H1 (cell line): ENCODE results near the gene VAPA. TPM values are rescaled to one million over a fixed set of nuclear protein-coding genes. Genes with fewer than 3 reads are reported as not detected.
A peak's percentile ranks its signal among the peaks of the same experiment; 100 is the strongest.

Experiments used
- CTCF ChIA-PET: fragments of 300-600 bp; sonication (Branson Sonifier 250); formaldehyde crosslinking; loops from one replicate; lab custom pipeline; 2021; ENCODE audit not compliant: partially characterized antibody; lab: Charles Lee
- POLR2A ChIA-PET: fragments of 300-600 bp; sonication (Branson Sonifier 250); formaldehyde crosslinking; loops from one replicate; lab custom pipeline; 2021; ENCODE audit warnings: inconsistent platforms; ENCODE audit not compliant: partially characterized antibody; lab: Charles Lee
- DNase-seq, 2 experiments: peaks; one replicate each; pipeline versions ENCODE4 v3.0.0 to v3.0.0-alpha.2; 2010 to 2022; ENCODE audit warnings: low spot score in 2 of 2, low read depth in 1 of 2, mixed read lengths in 1 of 2
- FAIRE-seq: peaks from 2 replicates; lab custom pipeline; 2011; peaks lifted over from hg19 to GRCh38; lab: Jason Lieb, UNC
- H2AFZ ChIP-seq: 2 replicates; pipeline ENCODE4 v1.8.1; 2012; ENCODE audit warnings: low read length, inconsistent platforms
- H2AK5ac ChIP-seq: 2 replicates; pipeline ENCODE4 v1.6.1; 2013; ENCODE audit warnings: low read depth, low read length
- H2BK120ac ChIP-seq: replicated peaks from 2 replicates; pipeline ENCODE3; 2013; ENCODE audit warnings: low read depth, low read length, inconsistent platforms
- H2BK12ac ChIP-seq: 2 replicates; pipeline ENCODE4 v1.6.1; 2013; ENCODE audit warnings: low read depth, low read length
- H2BK15ac ChIP-seq: 2 replicates; pipeline ENCODE4 v1.6.1; 2013; ENCODE audit warnings: low read length
- H2BK20ac ChIP-seq: 2 replicates; pipeline ENCODE4 v1.6.1; 2013; ENCODE audit warnings: low read length
- H2BK5ac ChIP-seq: 2 replicates; pipeline ENCODE4 v1.6.1; 2013; ENCODE audit warnings: low read depth, low read length
- H3K14ac ChIP-seq: 2 replicates; pipeline ENCODE4 v1.6.1; 2013; ENCODE audit warnings: inconsistent platforms; ENCODE audit not compliant: insufficient read length
- H3K18ac ChIP-seq: 2 replicates; pipeline ENCODE4 v1.6.1; 2013; ENCODE audit warnings: low read length; ENCODE audit errors: extremely low read depth
- H3K23ac ChIP-seq: 2 replicates; pipeline ENCODE4 v1.6.1; 2013; ENCODE audit warnings: inconsistent platforms; ENCODE audit not compliant: insufficient read length
- H3K23me2 ChIP-seq: 2 replicates; pipeline ENCODE4 v1.6.1; 2013; ENCODE audit warnings: low read depth, low read length
- H3K27ac ChIP-seq: 2 replicates; pipeline ENCODE4 v1.6.1; 2011; ENCODE audit warnings: low read depth, low read length, inconsistent platforms
- H3K27me3 ChIP-seq, 4 experiments: replicated peaks in 1 of 4; 1 replicate in 1 of 4; 2 replicates in 3 of 4; pipeline versions ENCODE4 v1.6.1 to v1.8.1; 2011 to 2013; ENCODE audit warnings: low read length in 3 of 4, mild to moderate bottlenecking in 3 of 4, inconsistent platforms in 2 of 4, mixed read lengths in 2 of 4, moderate library complexity in 1 of 4; ENCODE audit not compliant: control insufficient read depth in 3 of 4, insufficient read depth in 3 of 4; ENCODE audit errors: extremely low read depth in 1 of 4
- H3K36me3 ChIP-seq, 4 experiments: 2 replicates each; pipeline versions ENCODE4 v1.6.1 to v1.8.1; 2011 to 2013; ENCODE audit warnings: mild to moderate bottlenecking in 4 of 4, low read length in 3 of 4, moderate library complexity in 2 of 4, control low read depth in 1 of 4, inconsistent platforms in 1 of 4; ENCODE audit not compliant: insufficient read depth in 4 of 4, control insufficient read depth in 2 of 4
- H3K4ac ChIP-seq: replicated peaks from 2 replicates; pipeline ENCODE3; 2013; ENCODE audit warnings: low read length, low read depth, mixed read lengths, inconsistent platforms; ENCODE audit not compliant: insufficient read length
- H3K4me1 ChIP-seq, 4 experiments: replicated peaks in 1 of 4; 1 replicate in 1 of 4; 2 replicates in 3 of 4; pipeline versions ENCODE4 v1.6.1 to v1.8.1; 2011 to 2013; ENCODE audit warnings: low read length in 3 of 4, inconsistent platforms in 2 of 4, mixed read lengths in 1 of 4; ENCODE audit not compliant: insufficient read depth in 4 of 4, control insufficient read depth in 3 of 4
- H3K4me2 ChIP-seq, 2 experiments: 2 replicates each; pipeline versions ENCODE4 v1.6.1 to v1.8.1; 2011 to 2013; ENCODE audit warnings: low read depth in 2 of 2, low read length in 2 of 2, control low read depth in 1 of 2, inconsistent platforms in 1 of 2, mild to moderate bottlenecking in 1 of 2; ENCODE audit not compliant: insufficient read depth in 1 of 2
- H3K4me3 ChIP-seq, 4 experiments: fragments of 200-600, 300-600 bp in 1 of 4; sonication (generic), shearing (Covaris generic), sonication (Bioruptor Twin) in 1 of 4; 2 replicates each; pipeline versions ENCODE4 v1.5.1 to v1.8.1; 2011 to 2016; ENCODE audit warnings: low read length in 4 of 4, low read depth in 3 of 4, control low read depth in 2 of 4, inconsistent platforms in 2 of 4, mild to moderate bottlenecking in 2 of 4, mixed read lengths in 1 of 4, moderate library complexity in 1 of 4; ENCODE audit not compliant: insufficient read depth in 2 of 4; ENCODE audit errors: extremely low read depth in 1 of 4
- H3K56ac ChIP-seq: replicated peaks from 2 replicates; pipeline ENCODE3; 2013; ENCODE audit warnings: low read depth, mild to moderate bottlenecking, mixed read lengths, low read length, inconsistent platforms; ENCODE audit not compliant: insufficient read length
- H3K79me1 ChIP-seq: 2 replicates; pipeline ENCODE4 v1.6.1; 2013; ENCODE audit warnings: low read depth, low read length, control low read depth
- H3K79me2 ChIP-seq, 2 experiments: 2 replicates each; pipeline versions ENCODE4 v1.6.1 to v1.8.1; 2012 to 2013; ENCODE audit warnings: low read length in 2 of 2, mild to moderate bottlenecking in 2 of 2, inconsistent platforms in 1 of 2; ENCODE audit not compliant: insufficient read depth in 2 of 2, control insufficient read depth in 1 of 2
- H3K9ac ChIP-seq, 4 experiments: replicated peaks in 1 of 4; 1 replicate in 1 of 4; 2 replicates in 3 of 4; pipeline versions ENCODE4 v1.6.1 to v1.8.1; 2011 to 2013; ENCODE audit warnings: low read depth in 3 of 4, low read length in 3 of 4, control low read depth in 2 of 4, mild to moderate bottlenecking in 2 of 4, moderate library complexity in 2 of 4, inconsistent platforms in 1 of 4; ENCODE audit errors: extremely low read depth in 1 of 4
- H3K9me3 ChIP-seq, 2 experiments: 2 replicates each; pipeline versions ENCODE4 v1.6.1 to v1.8.1; 2012 to 2013; ENCODE audit warnings: mild to moderate bottlenecking in 2 of 2, moderate library complexity in 2 of 2, control low read depth in 1 of 2, inconsistent platforms in 1 of 2, low read depth in 1 of 2, low read length in 1 of 2, mixed read lengths in 1 of 2; ENCODE audit not compliant: insufficient read depth in 2 of 2
- H4K20me1 ChIP-seq, 2 experiments: replicated peaks in 1 of 2; 2 replicates each; pipeline versions ENCODE3 to v1.8.1; 2011 to 2013; ENCODE audit warnings: inconsistent platforms in 2 of 2, low read length in 2 of 2, mild to moderate bottlenecking in 1 of 2; ENCODE audit not compliant: insufficient read depth in 2 of 2, control insufficient read depth in 1 of 2
- H4K5ac ChIP-seq: 2 replicates; pipeline ENCODE4 v1.6.1; 2013; ENCODE audit warnings: low read length, low read depth, mixed read lengths, inconsistent platforms; ENCODE audit not compliant: insufficient read length
- H4K8ac ChIP-seq: 2 replicates; pipeline ENCODE4 v1.8.0; 2013; ENCODE audit warnings: mild to moderate bottlenecking, moderate library complexity, low read length, inconsistent platforms; ENCODE audit not compliant: insufficient read depth; ENCODE audit errors: extremely low read depth
- H4K91ac ChIP-seq: replicated peaks from 2 replicates; pipeline ENCODE3; 2013; ENCODE audit warnings: low read length, mixed read lengths, inconsistent platforms; ENCODE audit not compliant: insufficient read length
- EGR1 ChIP-seq: IDR thresholded peaks from 2 replicates; pipeline ENCODE4 v1.6.1; 2011; ENCODE audit warnings: low read depth, low read length, borderline replicate concordance
- GTF2F1 ChIP-seq: IDR thresholded peaks from 2 replicates; pipeline ENCODE4 v1.6.1; 2012; ENCODE audit warnings: low read depth, low read length, improper control_type of control experiment, borderline replicate concordance
- RAD21 ChIP-seq, 2 experiments: IDR thresholded peaks in 1 of 2; conservative IDR thresholded peaks in 1 of 2; 2 replicates each; pipeline ENCODE4 v1.6.1; 2011; ENCODE audit warnings: low read depth in 2 of 2, low read length in 2 of 2, improper control_type of control experiment in 1 of 2, inconsistent platforms in 1 of 2, mild to moderate bottlenecking in 1 of 2, moderate library complexity in 1 of 2
- SAP30 ChIP-seq: fragments of 300-600 bp; sonication (generic); IDR thresholded peaks from 2 replicates; pipeline ENCODE4 v1.7.1; 2012; ENCODE audit warnings: low read length, moderate library complexity, mild to moderate bottlenecking, inconsistent platforms; ENCODE audit not compliant: insufficient read depth, insufficient replicate concordance
- SP1 ChIP-seq: IDR thresholded peaks from 2 replicates; pipeline ENCODE4 v1.6.1; 2011; ENCODE audit warnings: low read depth, low read length
- TEAD4 ChIP-seq: IDR thresholded peaks from 2 replicates; pipeline ENCODE4 v1.6.1; 2012; ENCODE audit warnings: low read depth, low read length, inconsistent platforms, mixed read lengths
- ZNF274 ChIP-seq: IDR thresholded peaks from 2 replicates; pipeline ENCODE4 v1.7.0; 2012; ENCODE audit warnings: low read length, borderline replicate concordance; ENCODE audit errors: extremely low read depth
- WGBS, 2 experiments: shearing (Covaris generic) in 1 of 2; methylation state at CpG; one replicate each; pipeline versions ENCODE4 v1.1.6 to v1.1.7; 2013 to 2015; ENCODE audit warnings: low lambda C conversion rate in 2 of 2, mixed read lengths in 2 of 2, inconsistent platforms in 1 of 2, low coverage in 1 of 2, missing lambda C conversion rate in 1 of 2; ENCODE audit not compliant: insufficient replicate concordance in 2 of 2, insufficient coverage in 1 of 2, insufficient read length in 1 of 2; ENCODE audit errors: extremely low coverage in 1 of 2, missing lambda C conversion rate in 1 of 2; 5-methylcytosine and 5-hydroxymethylcytosine counted together
- polyA plus RNA-seq, 7 experiments: library from polyadenylated mRNA; depleted of rRNA in 3 of 7; stranded (reverse) in 5 of 7; unstranded in 2 of 7; fragments of >200 nt in 5 of 7; fragments of 200-250 nt in 2 of 7; gene quantifications; 1 replicate in 5 of 7; 2 replicates in 1 of 7; 4 replicates in 1 of 7; pipeline versions ENCODE4 v1.2.1 to v1.2.3, GENCODE V29; 2011 to 2013; ENCODE audit warnings: missing spikeins in 2 of 7, mixed read lengths in 2 of 7
- total RNA-seq: library from RNA; stranded (reverse); fragmentation: NEBNext Ultra II Directional; extraction: Animal tissue kit (Norgen Biotek cat#: 25700); gene quantifications from 2 replicates; pipeline ENCODE4 v1.2.1, GENCODE V29; 2021

VAPA gene
- total and polyA plus RNA-seq, 2 of the 8 experiments (the other 6 are each of a cell fraction or from before 2014, with no cell fraction given) = 79.7 to 130 TPM

DNA sequence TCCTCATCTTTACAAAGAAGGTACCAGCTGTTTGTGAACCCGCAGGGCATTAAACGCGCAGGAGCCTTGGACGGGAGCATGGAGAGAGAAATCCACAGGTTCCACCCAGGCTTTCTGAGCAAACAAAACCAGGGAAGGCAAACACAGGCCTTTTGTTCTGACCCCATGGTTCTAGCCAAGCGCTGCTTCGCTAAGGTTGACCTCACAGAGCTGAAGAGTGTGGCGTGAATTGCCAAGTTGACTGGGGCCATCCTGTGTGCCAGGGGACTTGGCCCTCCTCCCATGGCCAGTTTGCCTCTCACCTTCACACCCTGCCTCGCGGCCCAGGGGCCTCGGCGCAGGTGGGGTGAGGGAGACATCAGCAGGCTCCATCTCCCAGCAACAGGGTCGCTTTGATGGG is 74.1 kb downstream of the VAPA start:
- Histone ChIP-seq H3K79me1 (no peaks in the 10 kb centered on the region), H3K36me3 (no peaks in the 10 kb centered on the region), H3K4me3 (no peak overlapping the region), H4K91ac (no peak overlapping the region), H2AFZ (peak overlapping the region; percentile 55), H2BK12ac (no peak overlapping the region), H3K79me2 (no peaks in the 10 kb centered on the region), H2AK5ac (no peak overlapping the region), H2BK5ac (no peak overlapping the region), H3K56ac (no peak overlapping the region), H3K23ac (no peak overlapping the region), H3K14ac (no peak overlapping the region), H3K9me3 (no peaks in the 10 kb centered on the region), H3K4ac (no peak overlapping the region), H3K27ac (no peak overlapping the region), H4K8ac (0 out of 2 replicates have a peak overlapping the region, but pooled peaks have one; percentile 31), H2BK120ac (no peak overlapping the region), H3K9ac (no peak overlapping the region), H3K18ac (no peak overlapping the region), H2BK15ac (no peak overlapping the region), H3K4me1 (no peaks in the 10 kb centered on the region; a peak in 1 of 7 replicates), H3K27me3 (no peaks in the 10 kb centered on the region), H3K4me2 (no peak overlapping the region), H4K20me1 (no peaks in the 10 kb centered on the region), H3K23me2 (no peaks in the 10 kb centered on the region), H4K5ac (no peak overlapping the region), H2BK20ac (peak overlapping the region; percentile 34; the same call in 1 of the 2 replicates)
- WGBS, 2 experiments = 92% methylated on average over 9 of the region's 12 CpGs; no CpG with 5 or more reads in 1 of the 2 experiments
- CTCF ChIA-PET = interaction anchor here (0.5 to 1.5 kb wide), 6 partner anchors 10 to 504 kb away, joined by 3 to 6 read pairs (median 3); no protein-coding TSS in a partner anchor
- FAIRE-seq (no peak), DNase-seq (no peak)
- POLR2A ChIA-PET = no interaction called here
- TF ChIP-seq SP1 = no peak
- no peak for TF ChIP-seq EGR1
- no peak for TF ChIP-seq TEAD4
- TF ChIP-seq ZNF274 = no peak
- no peak for TF ChIP-seq GTF2F1
- no peak for TF ChIP-seq RAD21 (IDR thresholded peaks at IDR 0.05 in 1 of 2, conservative IDR thresholded peaks at IDR 0.05 in 1 of 2; ENCODE audit: low read depth in 2 of 2, low read length in 2 of 2)
- TF ChIP-seq SAP30 = no peak
